ENCODE measurements around the gene PDCD1. TPM values are rescaled to one million over a fixed set of nuclear protein-coding genes. Genes with fewer than 3 reads are reported as not detected.

Gene PDCD1
- total and polyA plus RNA-seq, 2 of the 8 experiments (the other 6 are each of a cell fraction or from before 2014, with no cell fraction given) = 0.48 to 1.1 TPM

- Histone ChIP-seq H3K56ac (replicated peaks; ENCODE audit: insufficient read length, low read depth, low read length) (no peak overlapping the region), H2AK5ac (ENCODE audit: low read depth, low read length) (peak overlapping the region; percentile 53; the same call in 1 of the 2 replicates), H3K79me2 (ENCODE audit: control insufficient read depth in 1 of 2, insufficient read depth in 2 of 2, low read length in 2 of 2) (no peaks in the 10 kb centered on the region), H2BK12ac (ENCODE audit: low read depth, low read length) (0 out of 2 replicates have a peak overlapping the region, but pooled peaks have one; percentile 50), H2BK120ac (replicated peaks; ENCODE audit: low read depth, low read length) (no peak overlapping the region), H3K27ac (ENCODE audit: low read depth, low read length) (no peak overlapping the region), H2BK5ac (ENCODE audit: low read depth, low read length) (no peak overlapping the region), H3K23me2 (ENCODE audit: low read depth, low read length) (peaks cover 3% of the 10 kb centered on the region; the same call in 1 of the 2 replicates), H2BK15ac (ENCODE audit: low read length) (no peak overlapping the region), H3K4me1 (replicated peaks in 1 of 4; ENCODE audit: control insufficient read depth in 3 of 4, insufficient read depth in 4 of 4, low read length in 3 of 4) (peaks cover 3 to 9% (median 8%) of the 10 kb centered on the region in 4 experiments; a peak in 6 of 7 replicates), H2BK20ac (ENCODE audit: low read length) (no peak overlapping the region), H4K91ac (replicated peaks; ENCODE audit: insufficient read length, low read length) (no peak overlapping the region), H4K5ac (ENCODE audit: insufficient read length, low read depth, low read length) (no peak overlapping the region), H3K9me3 (ENCODE audit: insufficient read depth in 2 of 2, low read depth in 1 of 2, low read length in 1 of 2) (peaks cover 0 to 4% of the 10 kb centered on the region in 2 experiments; a peak in 1 of 4 replicates), H3K79me1 (ENCODE audit: low read depth, low read length) (no peaks in the 10 kb centered on the region), H3K27me3 (replicated peaks in 1 of 4; ENCODE audit: control insufficient read depth in 3 of 4, extremely low read depth in 1 of 4, insufficient read depth in 3 of 4, low read length in 3 of 4) (no peaks in the 10 kb centered on the region), H3K4me3 (ENCODE audit: extremely low read depth in 1 of 4, insufficient read depth in 2 of 4, low read depth in 3 of 4, low read length in 4 of 4) (no peak overlapping the region), H3K23ac (ENCODE audit: insufficient read length) (no peak overlapping the region), H3K14ac (ENCODE audit: insufficient read length) (no peak overlapping the region), H4K20me1 (replicated peaks in 1 of 2; ENCODE audit: control insufficient read depth in 1 of 2, insufficient read depth in 2 of 2, low read length in 2 of 2) (no peaks in the 10 kb centered on the region), H3K4me2 (ENCODE audit: insufficient read depth in 1 of 2, low read depth in 2 of 2, low read length in 2 of 2) (no peak overlapping the region), H4K8ac (ENCODE audit: extremely low read depth, insufficient read depth, low read length) (no peak overlapping the region; the same call in 1 of the 2 replicates), H2AFZ (ENCODE audit: low read length) (no peak overlapping the region), H3K4ac (replicated peaks; ENCODE audit: insufficient read length, low read depth, low read length) (no peak overlapping the region), H3K9ac (replicated peaks in 1 of 4; ENCODE audit: extremely low read depth in 1 of 4, low read depth in 3 of 4, low read length in 3 of 4) (no peak overlapping the region), H3K18ac (ENCODE audit: extremely low read depth, low read length) (no peak overlapping the region; the same call in 1 of the 2 replicates), H3K36me3 (ENCODE audit: control insufficient read depth in 2 of 4, insufficient read depth in 4 of 4, low read length in 3 of 4) (no peaks in the 10 kb centered on the region)
- WGBS, 2 experiments (ENCODE audit: extremely low coverage in 1 of 2, insufficient coverage in 1 of 2, insufficient read length in 1 of 2, insufficient replicate concordance in 2 of 2, low coverage in 1 of 2, low lambda C conversion rate in 2 of 2, missing lambda C conversion rate in 1 of 2) = 90% methylated on average over 16 of the region's 16 CpGs; no CpG with 5 or more reads in 1 of the 2 experiments
- no peak for TF ChIP-seq TCF12 (IDR thresholded peaks at IDR 0.05; ENCODE audit: low read depth, low read length)
- no peak for TF ChIP-seq MAX (IDR thresholded peaks at IDR 0.05)
- TF ChIP-seq NANOG (IDR thresholded peaks at IDR 0.05; ENCODE audit: insufficient read depth, low read depth, low read length, poor library complexity, severe bottlenecking) = no peak
- TF ChIP-seq CTBP2 (IDR thresholded peaks at IDR 0.05; ENCODE audit: borderline replicate concordance, insufficient read depth, insufficient read length, low read length) = no peak
- TF ChIP-seq SUZ12 (IDR thresholded peaks at IDR 0.05; ENCODE audit: low read length) = no peak
- no peak for TF ChIP-seq TEAD4 (IDR thresholded peaks at IDR 0.05; ENCODE audit: low read depth, low read length)
- TF ChIP-seq MAFK (IDR thresholded peaks at IDR 0.05; ENCODE audit: low read depth, low read length) = no peak
- ChIA-PET CTCF (ENCODE audit: partially characterized antibody) (no interaction called here), POLR2A (ENCODE audit: partially characterized antibody) (interaction anchor here (0.7 kb wide), 1 partner anchor 819 kb away, joined by 3 read pairs; no protein-coding TSS in a partner anchor)
- no peak for DNase-seq (ENCODE audit: low read depth in 1 of 2, low spot score in 2 of 2)
- no peak for FAIRE-seq
These were observed 26.7 kb upstream of the PDCD1 start for GRCh38 chr2:241885291-241885945.

All from H1 (cell line).